Cardiac fibroblast (primary cell): Measurements from ENCODE around the gene SMS.

Experiments used
- DNase-seq, 2 donors: peaks; one replicate each; pipeline versions ENCODE4 v3.0.0 to v3.0.0-alpha.2; 2010; ENCODE audit warnings: low read depth in 2 of 2
- H3K4me3 ChIP-seq, 2 donors: replicated peaks in 1 of 2; 1 replicate in 1 of 2; 2 replicates in 1 of 2; pipeline ENCODE4 v1.5.1; 2011; ENCODE audit warnings: low read depth in 2 of 2, low read length in 2 of 2, mild to moderate bottlenecking in 2 of 2, moderate library complexity in 1 of 2
- TF ChIP-seq, protein P1 (sequence below): IDR thresholded peaks from one replicate; pipeline ENCODE4 v1.5.1; 2011; ENCODE audit warnings: low read depth, mild to moderate bottlenecking, low read length, inconsistent platforms

The SMS gene

DNA sequence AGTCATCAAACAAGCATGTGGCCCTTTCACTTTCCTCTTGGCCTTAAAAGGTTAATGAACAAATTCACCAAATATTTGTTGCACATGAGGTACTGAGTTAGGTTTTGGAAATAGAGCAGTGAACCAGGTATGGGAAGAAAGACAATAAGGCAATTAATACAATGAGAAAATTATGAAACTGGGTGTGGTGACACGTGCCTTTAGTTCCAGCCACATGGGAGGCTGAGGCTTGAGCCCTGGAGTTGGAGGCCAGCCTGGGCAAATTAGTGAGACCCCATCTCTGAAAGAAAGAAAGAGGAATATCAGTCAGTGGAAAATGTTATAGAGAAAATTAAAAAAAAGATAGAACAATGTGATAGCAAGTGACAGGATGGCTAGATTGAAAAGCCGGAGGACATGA lies 99.7 kb downstream of the SMS start:
- TF ChIP-seq, protein P1, sequence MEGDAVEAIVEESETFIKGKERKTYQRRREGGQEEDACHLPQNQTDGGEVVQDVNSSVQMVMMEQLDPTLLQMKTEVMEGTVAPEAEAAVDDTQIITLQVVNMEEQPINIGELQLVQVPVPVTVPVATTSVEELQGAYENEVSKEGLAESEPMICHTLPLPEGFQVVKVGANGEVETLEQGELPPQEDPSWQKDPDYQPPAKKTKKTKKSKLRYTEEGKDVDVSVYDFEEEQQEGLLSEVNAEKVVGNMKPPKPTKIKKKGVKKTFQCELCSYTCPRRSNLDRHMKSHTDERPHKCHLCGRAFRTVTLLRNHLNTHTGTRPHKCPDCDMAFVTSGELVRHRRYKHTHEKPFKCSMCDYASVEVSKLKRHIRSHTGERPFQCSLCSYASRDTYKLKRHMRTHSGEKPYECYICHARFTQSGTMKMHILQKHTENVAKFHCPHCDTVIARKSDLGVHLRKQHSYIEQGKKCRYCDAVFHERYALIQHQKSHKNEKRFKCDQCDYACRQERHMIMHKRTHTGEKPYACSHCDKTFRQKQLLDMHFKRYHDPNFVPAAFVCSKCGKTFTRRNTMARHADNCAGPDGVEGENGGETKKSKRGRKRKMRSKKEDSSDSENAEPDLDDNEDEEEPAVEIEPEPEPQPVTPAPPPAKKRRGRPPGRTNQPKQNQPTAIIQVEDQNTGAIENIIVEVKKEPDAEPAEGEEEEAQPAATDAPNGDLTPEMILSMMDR = no peak
- no peak overlapping the region for H3K4me3 ChIP-seq
- DNase-seq = no peak

DNA sequence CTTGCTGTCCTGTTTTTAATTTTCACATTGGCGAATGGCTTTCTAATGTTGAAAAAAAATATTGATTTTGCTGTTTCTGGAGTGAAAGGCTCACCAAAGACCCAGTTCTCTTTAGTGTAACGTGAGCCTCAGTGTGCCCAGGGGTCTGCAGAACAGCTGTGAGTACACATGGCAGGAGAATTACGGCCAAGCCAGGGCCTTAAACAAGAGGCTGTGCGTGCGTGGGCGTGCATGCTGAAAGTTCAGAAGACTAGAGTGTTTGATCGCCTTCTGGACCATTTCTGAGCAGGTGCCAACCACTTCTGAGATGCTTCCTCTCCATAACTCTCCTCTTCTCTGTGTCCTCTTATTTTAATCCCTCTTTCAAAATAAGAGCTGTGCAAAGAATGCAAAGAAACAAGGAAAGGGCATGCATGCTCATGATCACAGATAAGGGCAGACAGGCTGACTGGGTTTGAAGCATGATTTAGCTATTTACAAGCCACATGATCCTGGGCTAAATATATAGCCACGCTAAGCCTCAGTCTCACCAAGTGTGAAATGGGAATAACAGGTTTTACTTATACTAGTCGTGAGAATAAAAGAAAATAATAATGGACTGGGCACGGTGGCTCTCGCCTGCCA lies 101.5 kb downstream of the SMS start:
- no peak for DNase-seq
- no peak overlapping the region for H3K4me3 ChIP-seq
- TF ChIP-seq, protein P1 = no peak

DNA sequence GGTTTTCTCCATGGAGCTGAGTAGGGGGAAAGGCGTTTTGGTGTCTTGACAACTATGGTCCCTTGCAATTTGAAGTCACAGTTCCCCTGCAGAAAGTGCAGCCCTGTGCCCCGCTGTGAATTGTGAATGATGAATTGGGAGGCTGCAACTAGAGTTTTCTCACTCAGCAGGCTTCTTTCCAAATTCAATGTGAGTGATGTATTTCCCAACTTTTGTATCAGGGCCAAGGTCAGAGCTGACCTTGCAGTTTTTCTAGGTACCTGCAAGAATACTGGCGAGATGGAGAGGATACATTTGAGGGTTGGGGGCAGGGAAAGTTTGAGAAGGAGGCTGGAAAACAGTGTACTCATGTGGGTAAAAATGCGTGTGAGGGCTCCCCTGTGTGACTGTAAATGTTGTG lies 103.4 kb downstream of the SMS start:
- H3K4me3 ChIP-seq = no peak overlapping the region
- no peak for DNase-seq
- TF ChIP-seq, protein P1 = no peak
